Naive thymus-derived CD8-positive, alpha-beta T cell (primary cell): ENCODE measurements around the gene SPTBN4. TPM values are rescaled to one million over a fixed set of nuclear protein-coding genes. Genes with fewer than 3 reads are reported as not detected.
A peak's percentile ranks its signal among the peaks of the same experiment; 100 is the strongest.
"Not testable (repeated sequence)": the region's sequence is repeated elsewhere in the genome, so short reads cannot be mapped to it uniquely, and the experiment has no call there.

Source experiments
- ATAC-seq, 2 donors: fragments of 150-1000 bp; cut with Tn5 transposase in 1 of 2; sonication (Bioruptor Pico), chemical (Tn5 transposase) in 1 of 2; 1 replicate in 1 of 2; 2 replicates in 1 of 2; pipeline ENCODE4 v1.10.0; 2021; ENCODE audit warnings: mild to moderate bottlenecking in 2 of 2, moderate library complexity in 2 of 2
- POLR2A ChIA-PET: fragments of 350-600 bp; sonication (Branson Sonifier 250); formaldehyde crosslinking; loops from one replicate; lab custom pipeline; 2021; ENCODE audit warnings: antibody characterized with exemption; lab: Charles Lee
- DNase-seq, 10 donors: peaks; one replicate each; pipeline versions ENCODE4 v3.0.0 to v3.0.0-alpha.2; 2020 to 2022
- H3K27ac Mint-ChIP-seq, 10 donors: one replicate each; pipeline ENCODE4 v1.8.0; 2020 to 2022; ENCODE audit warnings: mild to moderate bottlenecking in 10 of 10, mixed read lengths in 10 of 10, moderate library complexity in 4 of 10, inconsistent platforms in 1 of 10
- H3K27me3 Mint-ChIP-seq, 5 donors: one replicate each; pipeline ENCODE4 v1.8.0; 2021 to 2022; ENCODE audit warnings: mixed read lengths in 5 of 5
- H3K36me3 Mint-ChIP-seq, 3 donors: one replicate each; pipeline ENCODE4 v1.8.0; 2020 to 2022; ENCODE audit warnings: mixed read lengths in 3 of 3, mild to moderate bottlenecking in 2 of 3, inconsistent platforms in 1 of 3
- H3K4me1 Mint-ChIP-seq, 4 donors: one replicate each; pipeline ENCODE4 v1.8.0; 2021 to 2022; ENCODE audit warnings: mixed read lengths in 4 of 4
- H3K4me3 Mint-ChIP-seq, 10 donors: one replicate each; pipeline ENCODE4 v1.8.0; 2020 to 2022; ENCODE audit warnings: mild to moderate bottlenecking in 10 of 10, mixed read lengths in 10 of 10, moderate library complexity in 6 of 10, inconsistent platforms in 1 of 10
- H3K9me3 Mint-ChIP-seq, 9 donors: one replicate each; pipeline ENCODE4 v1.8.0; 2020 to 2022; ENCODE audit warnings: mixed read lengths in 9 of 9, mild to moderate bottlenecking in 3 of 9, inconsistent platforms in 1 of 9, moderate library complexity in 1 of 9
- polyA plus RNA-seq, 3 donors: library from polyadenylated mRNA; unstranded; fragments of 300-500 nt; fragmentation: Illumina TruSeq; gene quantifications; one replicate each; pipeline ENCODE4 v1.2.3, GENCODE V29; 2021
- total RNA-seq, 8 experiments: library from RNA in 2 of 8; stranded (reverse) in 2 of 8; gene quantifications; one replicate each; pipeline ENCODE4 v1.2.3 and lab custom pipeline; 2021 to 2026

The SPTBN4 gene
- total and polyA plus RNA-seq, 5 experiments from 2014 or later = 0.13 to 0.62 (median 0.47) TPM; not detected in 2

GRCh38 chr19:40588110-40588854, 121.5 kb downstream of the SPTBN4 start:
- Mint-ChIP-seq H3K27me3 (no peaks in the 10 kb centered on the region), H3K4me3 (no peak overlapping the region), H3K9me3 (no peaks in the 10 kb centered on the region), H3K36me3 (peaks cover 5 to 57% (median 9%) of the 10 kb centered on the region in 3 donors), H3K27ac (peak overlapping the region in 4 of 10 donors; percentile 19 to 88 (median 33)), H3K4me1 (peaks cover 2 to 9% (median 5%) of the 10 kb centered on the region in 4 donors)
- POLR2A ChIA-PET = interaction anchor here (1.6 kb wide), 1 partner anchor 12 kb away, joined by 4 read pairs; no protein-coding TSS in a partner anchor
- ATAC-seq (no peak), DNase-seq (no peak)

GRCh38 chr19:40588926-40589569, 122.2 kb downstream of the SPTBN4 start:
- ATAC-seq (no peak), DNase-seq (no peak)
- Mint-ChIP-seq H3K36me3 (peaks cover 5 to 51% (median 7%) of the 10 kb centered on the region in 3 donors), H3K9me3 (no peaks in the 10 kb centered on the region), H3K27ac (no peak overlapping the region), H3K4me1 (peaks cover 2 to 9% (median 6%) of the 10 kb centered on the region in 4 donors), H3K27me3 (no peaks in the 10 kb centered on the region), H3K4me3 (peak overlapping the region in 1 of 10 donors; percentile 51)
- POLR2A ChIA-PET = no interaction called here

GRCh38 chr19:40589591-40590429, 123.0 kb downstream of the SPTBN4 start:
- POLR2A ChIA-PET = no interaction called here
- peaks cover 8 to 15% (median 12%) of the 10 kb centered on the region in 4 donors for H3K4me1 Mint-ChIP-seq
- H3K4me3 Mint-ChIP-seq = no peak overlapping the region
- H3K27me3 Mint-ChIP-seq = peaks cover 0 to 2% (median 0%) of the 10 kb centered on the region in 5 donors
- H3K27ac Mint-ChIP-seq = peak overlapping the region in 4 of 10 donors; percentile 18 to 78 (median 54)
- H3K36me3 Mint-ChIP-seq = peaks cover 5 to 43% (median 6%) of the 10 kb centered on the region in 3 donors
- DNase-seq (no peak), ATAC-seq (no peak)
- no peaks in the 10 kb centered on the region for H3K9me3 Mint-ChIP-seq

GRCh38 chr19:40590464-40591265, 123.9 kb downstream of the SPTBN4 start:
- Mint-ChIP-seq H3K27ac (no peak overlapping the region), H3K4me3 (no peak overlapping the region)

GRCh38 chr19:40591724-40592123, 124.9 kb downstream of the SPTBN4 start:
- H3K27me3 Mint-ChIP-seq, H3K9me3 Mint-ChIP-seq, DNase-seq, ATAC-seq, POLR2A ChIA-PET, H3K4me3 Mint-ChIP-seq: not testable (repeated sequence)
- Mint-ChIP-seq H3K27ac (peak overlapping the region in 2 of 10 donors; percentile 44 to 70), H3K36me3 (peaks cover 0 to 24% (median 3%) of the 10 kb centered on the region in 3 donors), H3K4me1 (peaks cover 8 to 18% (median 12%) of the 10 kb centered on the region in 4 donors)

More at GRCh38 chr19:40590464-40591265, 123.9 kb downstream of the SPTBN4 start:
- ATAC-seq (no peak), DNase-seq (no peak)
- POLR2A ChIA-PET = no interaction called here
- H3K4me1 Mint-ChIP-seq = peaks cover 10 to 18% (median 12%) of the 10 kb centered on the region in 4 donors
- peaks cover 0 to 2% (median 0%) of the 10 kb centered on the region in 5 donors for H3K27me3 Mint-ChIP-seq
- H3K9me3 Mint-ChIP-seq = no peaks in the 10 kb centered on the region
- H3K36me3 Mint-ChIP-seq = peaks cover 5 to 35% (median 5%) of the 10 kb centered on the region in 3 donors

- POLR2A ChIA-PET = no interaction called here
- Mint-ChIP-seq H3K4me3 (no peak overlapping the region), H3K27me3 (peaks cover 0 to 4% (median 2%) of the 10 kb centered on the region in 5 donors), H3K27ac (peak overlapping the region in 2 of 10 donors; percentile 44 to 70), H3K36me3 (peaks cover 0 to 20% (median 2%) of the 10 kb centered on the region in 3 donors), H3K4me1 (peaks cover 8 to 19% (median 12%) of the 10 kb centered on the region in 4 donors), H3K9me3 (no peaks in the 10 kb centered on the region)
- ATAC-seq (peak; percentile 39 to 80), DNase-seq (no peak)
Measured at GRCh38 chr19:40592170-40592569, 125.4 kb downstream of the SPTBN4 start.

DNA sequence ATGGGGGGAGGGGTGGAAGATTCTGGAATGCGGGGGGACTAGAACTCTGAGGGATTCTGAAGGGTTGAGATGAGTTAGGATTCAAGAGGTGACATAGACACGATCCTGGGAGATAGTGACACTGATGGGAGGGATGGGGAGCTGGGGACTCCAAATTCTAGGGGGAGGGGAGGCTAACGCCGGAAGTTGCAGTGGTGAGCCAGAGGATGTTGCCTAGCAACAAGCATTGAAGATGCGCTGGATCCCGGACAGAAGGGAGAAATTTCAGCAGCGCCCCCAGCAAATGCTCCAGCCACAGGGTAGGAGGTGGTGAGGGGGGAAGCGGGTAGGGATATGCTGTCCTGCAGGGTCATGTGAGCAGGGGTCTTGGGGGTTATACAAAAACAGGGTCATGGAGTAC, 127.5 kb downstream of the SPTBN4 start:
- peak overlapping the region in 7 of 10 donors; percentile 10 to 77 (median 64) for H3K27ac Mint-ChIP-seq

DNA sequence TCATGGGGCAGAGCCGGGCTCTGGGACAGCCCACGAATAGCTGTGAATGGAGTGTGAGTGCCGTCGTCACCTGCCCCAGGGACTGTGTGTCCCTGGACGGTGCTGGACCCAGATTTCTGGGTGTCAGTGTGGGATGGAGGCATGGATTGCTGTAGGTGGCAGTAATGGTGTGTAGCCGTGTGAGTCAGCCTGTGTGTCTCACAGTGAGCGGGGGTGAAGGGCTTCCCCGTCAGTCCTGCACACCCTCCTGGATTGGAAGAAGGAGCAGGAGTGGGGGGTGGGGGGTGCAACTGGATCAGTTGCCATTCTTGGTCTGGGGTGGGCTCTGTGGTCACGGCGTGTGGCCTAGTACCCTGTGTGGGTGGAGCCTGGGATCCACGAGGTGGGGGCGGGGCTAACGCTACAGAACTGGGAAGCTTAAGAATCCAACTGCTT, 127.9 kb downstream of the SPTBN4 start:
- Mint-ChIP-seq H3K4me3 (peak overlapping the region in 2 of 10 donors; percentile 6 to 52), H3K9me3 (no peaks in the 10 kb centered on the region), H3K27me3 (peaks cover 5 to 23% (median 19%) of the 10 kb centered on the region in 5 donors), H3K36me3 (peaks cover 0 to 2% (median 2%) of the 10 kb centered on the region in 3 donors), H3K4me1 (peaks cover 15 to 31% (median 29%) of the 10 kb centered on the region in 4 donors), H3K27ac (peak overlapping the region in 6 of 10 donors; percentile 28 to 77 (median 64))
- DNase-seq (peak in 1 of 10 donors; percentile 55), ATAC-seq (no peak)
- POLR2A ChIA-PET = interaction anchor here (1.2 kb wide), 1 partner anchor 24 kb away, joined by 4 read pairs; no protein-coding TSS in a partner anchor

More for the DNA sequence above, 127.5 kb downstream of the SPTBN4 start:
- peak overlapping the region in 1 of 10 donors; percentile 52 for H3K4me3 Mint-ChIP-seq
- peaks cover 3 to 19% (median 14%) of the 10 kb centered on the region in 5 donors for H3K27me3 Mint-ChIP-seq
- POLR2A ChIA-PET = interaction anchor here (0.6 kb wide), 1 partner anchor 162 kb away, joined by 3 read pairs; no protein-coding TSS in a partner anchor
- no peaks in the 10 kb centered on the region for H3K9me3 Mint-ChIP-seq
- H3K36me3 Mint-ChIP-seq = peaks cover 0 to 2% (median 2%) of the 10 kb centered on the region in 3 donors
- H3K4me1 Mint-ChIP-seq = peaks cover 14 to 26% (median 24%) of the 10 kb centered on the region in 4 donors
- DNase-seq (peak in 1 of 10 donors; percentile 57), ATAC-seq (no peak)

GRCh38 chr19:40596608-40597328, 130.0 kb downstream of the SPTBN4 start:
- Mint-ChIP-seq H3K4me1 (peaks cover 19 to 46% (median 40%) of the 10 kb centered on the region in 4 donors), H3K27ac (no peak overlapping the region), H3K9me3 (no peaks in the 10 kb centered on the region), H3K27me3 (peaks cover 12 to 43% (median 29%) of the 10 kb centered on the region in 5 donors), H3K4me3 (peak overlapping the region in 3 of 10 donors; percentile 20 to 48 (median 44)), H3K36me3 (no peaks in the 10 kb centered on the region)
- DNase-seq (peak in 1 of 10 donors; percentile 62), ATAC-seq (no peak)
- POLR2A ChIA-PET = no interaction called here

- ATAC-seq = no peak
- Mint-ChIP-seq H3K9me3 (no peaks in the 10 kb centered on the region), H3K27ac (peak overlapping the region in 2 of 10 donors; percentile 53 to 79), H3K4me3 (peak overlapping the region in 9 of 10 donors; percentile 8 to 86 (median 49)), H3K4me1 (peaks cover 23 to 53% (median 44%) of the 10 kb centered on the region in 4 donors), H3K27me3 (peaks cover 13 to 47% (median 31%) of the 10 kb centered on the region in 5 donors), H3K36me3 (no peaks in the 10 kb centered on the region)
- DNase-seq = peak in 1 of 10 donors; percentile 18
- POLR2A ChIA-PET = interaction anchor here (0.8 kb wide), 1 partner anchor 12 kb away, joined by 3 read pairs; no protein-coding TSS in a partner anchor
Measured at GRCh38 chr19:40597329-40597838, 130.6 kb downstream of the SPTBN4 start.
